Ascending aorta (tissue), 2 donors: ENCODE results near the gene CHST15. TPM values are rescaled to one million over a fixed set of nuclear protein-coding genes. Genes with fewer than 3 reads are reported as not detected.

Source experiments
- DNase-seq, 2 donors: peaks; one replicate each; pipeline ENCODE4 v3.0.0-alpha.2; 2019; ENCODE audit warnings: low spot score in 2 of 2
- H3K27ac ChIP-seq, 2 donors: fragments of 200-600 bp; sonication (generic); one replicate each; pipeline ENCODE4 v1.5.1; 2016 to 2017; ENCODE audit warnings: mild to moderate bottlenecking in 1 of 2
- H3K27me3 ChIP-seq: fragments of 200-600 bp; sonication (generic); one replicate; pipeline ENCODE4 v1.5.1; 2017
- H3K36me3 ChIP-seq, 2 donors: fragments of 200-600 bp; sonication (generic); one replicate each; pipeline ENCODE4 v1.5.1; 2016
- H3K4me1 ChIP-seq, 2 donors: fragments of 200-600 bp; sonication (generic); one replicate each; pipeline ENCODE4 v1.5.1; 2016 to 2017; ENCODE audit warnings: mild to moderate bottlenecking in 1 of 2
- H3K4me3 ChIP-seq, 2 donors: fragments of 200-600 bp; sonication (generic); one replicate each; pipeline ENCODE4 v1.5.1; 2016 to 2017; ENCODE audit warnings: mild to moderate bottlenecking in 1 of 2
- H3K9me3 ChIP-seq, 2 donors: fragments of 200-600 bp; sonication (generic); one replicate each; pipeline ENCODE4 v1.5.1; 2016
- intact Hi-C: fragments of 100-400 bp; cut with DNase I; formaldehyde crosslinking; loops from one replicate; pipeline ENCODE4 v1.15.1; 2023
- total RNA-seq: library from RNA; depleted of rRNA; stranded (reverse); fragments of >200 nt; gene quantifications from one replicate; pipeline ENCODE4 v1.1.0, GENCODE V29; 2016
- TF ChIP-seq, protein P1 (sequence below), 3 experiments: fragments of 200-600 bp in 2 of 3; fragments of 450-650 bp in 1 of 3; sonication (generic) in 2 of 3; IDR thresholded peaks; one replicate each; pipeline ENCODE4 v1.5.1; 2016 to 2019; ENCODE audit warnings: antibody characterized with exemption in 3 of 3, mild to moderate bottlenecking in 1 of 3, moderate library complexity in 1 of 3

CHST15 gene
- total RNA-seq, 1 donor from 2014 or later = 20.4 TPM

GRCh38 chr10:124042656-124043309, 50.6 kb downstream of the CHST15 start:
- Histone ChIP-seq H3K4me3 (no peak overlapping the region), H3K4me1 (no peaks in the 10 kb centered on the region), H3K27me3 (no peaks in the 10 kb centered on the region), H3K27ac (no peak overlapping the region), H3K36me3 (peaks cover 17 to 38% of the 10 kb centered on the region in 2 donors), H3K9me3 (no peaks in the 10 kb centered on the region)
- DNase-seq = no peak
- TF ChIP-seq, protein P1, sequence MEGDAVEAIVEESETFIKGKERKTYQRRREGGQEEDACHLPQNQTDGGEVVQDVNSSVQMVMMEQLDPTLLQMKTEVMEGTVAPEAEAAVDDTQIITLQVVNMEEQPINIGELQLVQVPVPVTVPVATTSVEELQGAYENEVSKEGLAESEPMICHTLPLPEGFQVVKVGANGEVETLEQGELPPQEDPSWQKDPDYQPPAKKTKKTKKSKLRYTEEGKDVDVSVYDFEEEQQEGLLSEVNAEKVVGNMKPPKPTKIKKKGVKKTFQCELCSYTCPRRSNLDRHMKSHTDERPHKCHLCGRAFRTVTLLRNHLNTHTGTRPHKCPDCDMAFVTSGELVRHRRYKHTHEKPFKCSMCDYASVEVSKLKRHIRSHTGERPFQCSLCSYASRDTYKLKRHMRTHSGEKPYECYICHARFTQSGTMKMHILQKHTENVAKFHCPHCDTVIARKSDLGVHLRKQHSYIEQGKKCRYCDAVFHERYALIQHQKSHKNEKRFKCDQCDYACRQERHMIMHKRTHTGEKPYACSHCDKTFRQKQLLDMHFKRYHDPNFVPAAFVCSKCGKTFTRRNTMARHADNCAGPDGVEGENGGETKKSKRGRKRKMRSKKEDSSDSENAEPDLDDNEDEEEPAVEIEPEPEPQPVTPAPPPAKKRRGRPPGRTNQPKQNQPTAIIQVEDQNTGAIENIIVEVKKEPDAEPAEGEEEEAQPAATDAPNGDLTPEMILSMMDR (IDR thresholded peaks at IDR 0.05) = no peak
- intact Hi-C loops = no loop called here

GRCh38 chr10:124041675-124042445, 51.5 kb downstream of the CHST15 start:
- H3K4me1 ChIP-seq = no peaks in the 10 kb centered on the region
- peaks cover 17 to 47% of the 10 kb centered on the region in 2 donors for H3K36me3 ChIP-seq
- no peaks in the 10 kb centered on the region for H3K27me3 ChIP-seq

DNA sequence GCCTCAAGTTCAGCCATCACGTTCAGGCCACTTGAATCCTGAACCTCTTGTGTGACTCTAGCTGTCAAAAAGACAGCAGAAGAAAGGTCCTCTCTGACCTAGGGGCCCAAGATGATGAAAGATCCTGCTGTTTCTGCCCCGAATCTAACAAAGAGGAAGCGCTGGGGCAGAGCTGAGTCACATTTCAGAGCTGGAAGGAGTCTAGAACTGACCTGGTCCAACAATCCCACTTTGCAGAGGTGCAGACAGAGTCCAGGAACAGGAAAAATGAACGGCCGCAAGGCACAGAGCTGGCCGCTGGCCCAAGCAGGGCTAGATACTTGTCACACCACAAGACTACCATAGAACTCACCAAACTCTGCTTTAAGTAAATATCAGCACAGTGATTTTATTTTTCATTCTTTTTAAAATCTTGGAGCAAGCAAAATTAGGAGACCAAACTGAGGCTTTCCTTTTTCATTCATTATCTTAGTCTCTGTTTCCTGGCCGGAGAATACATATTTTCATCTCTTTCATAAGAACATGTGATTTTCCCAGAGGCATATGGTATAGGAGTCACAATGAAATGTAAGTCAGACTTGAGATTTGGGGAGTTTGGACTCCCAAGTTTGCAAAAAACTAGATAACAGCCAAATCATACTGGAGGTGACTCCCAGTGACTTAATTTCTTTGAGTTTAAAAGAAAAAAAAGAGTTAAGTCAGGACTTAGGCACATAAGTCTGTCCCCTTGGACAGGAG, 52.8 kb downstream of the CHST15 start:
- no peak for DNase-seq
- no peak overlapping the region for H3K4me3 ChIP-seq
- TF ChIP-seq, protein P1 (IDR thresholded peaks at IDR 0.05) = no peak
- intact Hi-C loops = no loop called here
- H3K27me3 ChIP-seq = no peaks in the 10 kb centered on the region
- H3K36me3 ChIP-seq = peaks cover 17 to 57% of the 10 kb centered on the region in 2 donors
- no peaks in the 10 kb centered on the region for H3K4me1 ChIP-seq
- no peaks in the 10 kb centered on the region for H3K9me3 ChIP-seq
- H3K27ac ChIP-seq = no peak overlapping the region

More at GRCh38 chr10:124041675-124042445, 51.5 kb downstream of the CHST15 start:
- intact Hi-C loops = no loop called here
- TF ChIP-seq, protein P1 (IDR thresholded peaks at IDR 0.05) = no peak
- no peak overlapping the region for H3K27ac ChIP-seq
- no peak for DNase-seq
- no peaks in the 10 kb centered on the region for H3K9me3 ChIP-seq
- H3K4me3 ChIP-seq = no peak overlapping the region

DNA sequence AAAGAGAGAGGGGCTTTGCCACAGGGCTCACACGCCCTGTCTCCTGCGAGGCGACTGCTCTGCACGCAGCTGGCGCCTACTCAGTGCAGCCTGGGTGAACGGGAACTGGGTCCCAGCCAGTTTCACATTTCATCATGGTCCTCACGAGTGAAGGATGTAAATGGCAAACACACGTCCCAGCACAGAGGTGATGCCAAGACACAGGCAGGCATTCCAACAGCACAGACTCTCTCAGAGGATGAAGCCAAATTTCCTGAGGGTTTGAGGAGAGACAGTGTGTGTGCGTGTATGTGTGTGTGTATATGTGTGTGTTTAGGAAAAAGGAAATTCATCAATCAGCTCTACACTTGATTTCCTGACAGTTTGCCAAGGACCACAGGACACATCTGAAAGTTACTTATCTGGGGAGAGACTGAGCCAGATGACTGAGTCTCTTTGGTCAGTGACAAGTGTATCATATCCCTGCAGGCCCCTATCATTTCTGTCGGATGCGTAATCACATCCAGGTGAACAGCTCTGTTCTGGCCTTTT, 53.9 kb downstream of the CHST15 start:
- no peak for DNase-seq
- H3K27me3 ChIP-seq = no peaks in the 10 kb centered on the region
- no peaks in the 10 kb centered on the region for H3K9me3 ChIP-seq
- TF ChIP-seq, protein P1 (IDR thresholded peaks at IDR 0.05) = no peak
- H3K36me3 ChIP-seq = peaks cover 17 to 56% of the 10 kb centered on the region in 2 donors
- intact Hi-C loops = no loop called here
- no peaks in the 10 kb centered on the region for H3K4me1 ChIP-seq
- H3K27ac ChIP-seq = no peak overlapping the region
- no peak overlapping the region for H3K4me3 ChIP-seq

- intact Hi-C loops = no loop called here
- Histone ChIP-seq H3K27ac (no peak overlapping the region), H3K4me1 (peaks cover 0 to 3% of the 10 kb centered on the region in 2 donors), H3K4me3 (no peak overlapping the region), H3K36me3 (peaks cover 11 to 43% of the 10 kb centered on the region in 2 donors), H3K9me3 (no peaks in the 10 kb centered on the region), H3K27me3 (no peaks in the 10 kb centered on the region)
- no peak for DNase-seq
- TF ChIP-seq, protein P1 (IDR thresholded peaks at IDR 0.05) = no peak
Measured at GRCh38 chr10:124037784-124038183, 55.6 kb downstream of the CHST15 start.
